NCI-H345 treated with DMSO at 0.1 percent for 48 hours (cell line): ENCODE measurements around the gene PKP3.
"Not testable (repeated sequence)": the region's sequence is repeated elsewhere in the genome, so short reads cannot be mapped to it uniquely, and the experiment has no call there.

Source experiments
- DNase-seq: peaks from one replicate; lab custom pipeline; 2025; ENCODE audit not compliant: unreplicated experiment; lab: John Stamatoyannopoulos, UW

PKP3 gene

GRCh38 chr11:393219-394033 lies 583 bp upstream of the PKP3 start:
- DNase-seq, result no peak

- DNase-seq, result no peak
These were observed 1.0 kb downstream of the PKP3 start for GRCh38 chr11:394858-395655.

GRCh38 chr11:395866-396265 lies 1.9 kb downstream of the PKP3 start:
- no peak for DNase-seq

- peak; percentile 32 for DNase-seq
These were observed 2.5 kb downstream of the PKP3 start for GRCh38 chr11:396511-396947.

GRCh38 chr11:396948-397548 lies 3.0 kb downstream of the PKP3 start:
- peak; percentile 33 for DNase-seq

- no peak for DNase-seq
These were observed 4.8 kb downstream of the PKP3 start for GRCh38 chr11:398826-399225.

- no peak for DNase-seq
These were observed 5.8 kb downstream of the PKP3 start for GRCh38 chr11:399731-400211.

- no peak for DNase-seq
These were observed 6.3 kb downstream of the PKP3 start for GRCh38 chr11:400241-400689.

- DNase-seq, result not testable (repeated sequence)
These were observed 7.2 kb downstream of the PKP3 start for GRCh38 chr11:401196-401595.

GRCh38 chr11:403021-403760 lies 9.2 kb downstream of the PKP3 start:
- DNase-seq, result no peak

GRCh38 chr11:403761-404431 lies 9.9 kb downstream of the PKP3 start:
- no peak for DNase-seq

GRCh38 chr11:404551-405264 lies 10.7 kb downstream of the PKP3 start:
- no peak for DNase-seq

- DNase-seq, result no peak
These were observed 11.4 kb downstream of the PKP3 start for GRCh38 chr11:405323-405953.

- no peak for DNase-seq
These were observed 12.2 kb downstream of the PKP3 start for GRCh38 chr11:405954-406795.

- no peak for DNase-seq
These were observed 13.0 kb downstream of the PKP3 start for GRCh38 chr11:406796-407650.

GRCh38 chr11:407651-408123 lies 13.7 kb downstream of the PKP3 start:
- DNase-seq, result no peak
